Type B pancreatic cell (in vitro differentiated cells): ENCODE measurements around the gene ZSCAN5B. TPM values are rescaled to one million over a fixed set of nuclear protein-coding genes. Genes with fewer than 3 reads are reported as not detected.
"Not testable (repeated sequence)": the region's sequence is repeated elsewhere in the genome, so short reads cannot be mapped to it uniquely, and the experiment has no call there.

Experiments used
- DNase-seq: peaks from one replicate; pipeline ENCODE4 v3.0.0; 2021; ENCODE audit warnings: mixed read lengths; ENCODE audit not compliant: unreplicated experiment; ENCODE audit errors: extremely low spot score
- H3K27ac Mint-ChIP-seq: 2 replicates; pipeline ENCODE4 v1.8.0; 2021; ENCODE audit warnings: mild to moderate bottlenecking, mixed read lengths
- H3K27me3 Mint-ChIP-seq: 2 replicates; pipeline ENCODE4 v1.8.0; 2021; ENCODE audit warnings: mixed read lengths
- H3K36me3 Mint-ChIP-seq: 2 replicates; pipeline ENCODE4 v1.8.0; 2021; ENCODE audit warnings: mixed read lengths
- H3K4me1 Mint-ChIP-seq: one replicate; pipeline ENCODE4 v1.8.0; 2021; ENCODE audit warnings: mixed read lengths; ENCODE audit not compliant: unreplicated experiment
- H3K4me3 Mint-ChIP-seq: 2 replicates; pipeline ENCODE4 v1.8.0; 2021; ENCODE audit warnings: mild to moderate bottlenecking, mixed read lengths
- H3K9me3 Mint-ChIP-seq: 2 replicates; pipeline ENCODE4 v1.8.0; 2021; ENCODE audit warnings: mixed read lengths
- CTCF ChIP-seq: fragments of 200-600 bp; sonication (generic); conservative IDR thresholded peaks from 2 replicates; pipeline ENCODE4 v1.5.0; 2021; ENCODE audit warnings: antibody characterized with exemption, mild to moderate bottlenecking
- total RNA-seq: library from RNA; stranded (reverse); gene quantifications from 2 replicates; pipeline ENCODE4 v1.2.1, GENCODE V29; 2021; ENCODE audit warnings: low replicate concordance

ZSCAN5B gene
- total RNA-seq, 1 donor from 2014 or later = not detected

GRCh38 chr19:56189785-56190184, 7.8 kb downstream of the ZSCAN5B start:
- no peaks in the 10 kb centered on the region for H3K27me3 Mint-ChIP-seq
- DNase-seq = no peak
- no peak overlapping the region for H3K4me3 Mint-ChIP-seq
- TF ChIP-seq CTCF = peak; percentile 28
- no peaks in the 10 kb centered on the region for H3K9me3 Mint-ChIP-seq
- H3K27ac Mint-ChIP-seq = no peak overlapping the region
- no peaks in the 10 kb centered on the region for H3K4me1 Mint-ChIP-seq
- H3K36me3 Mint-ChIP-seq = no peaks in the 10 kb centered on the region

- Mint-ChIP-seq H3K4me1 (no peaks in the 10 kb centered on the region), H3K36me3 (no peaks in the 10 kb centered on the region), H3K9me3 (no peaks in the 10 kb centered on the region), H3K4me3 (no peak overlapping the region), H3K27ac (no peak overlapping the region), H3K27me3 (peaks cover 14% of the 10 kb centered on the region)
- no peak for TF ChIP-seq CTCF
- no peak for DNase-seq
Measured at GRCh38 chr19:56177564-56178243, 19.9 kb downstream of the ZSCAN5B start.

- no peaks in the 10 kb centered on the region for H3K4me1 Mint-ChIP-seq
- TF ChIP-seq CTCF = no peak
- H3K36me3 Mint-ChIP-seq = no peaks in the 10 kb centered on the region
- H3K27ac Mint-ChIP-seq = no peak overlapping the region
- H3K9me3 Mint-ChIP-seq = no peaks in the 10 kb centered on the region
- H3K27me3 Mint-ChIP-seq = peaks cover 16% of the 10 kb centered on the region
- H3K4me3 Mint-ChIP-seq = no peak overlapping the region
- no peak for DNase-seq
Measured at GRCh38 chr19:56176881-56177280, 20.7 kb downstream of the ZSCAN5B start.

GRCh38 chr19:56176310-56176709, 21.3 kb downstream of the ZSCAN5B start:
- not testable (repeated sequence) for H3K36me3 Mint-ChIP-seq, H3K4me1 Mint-ChIP-seq, H3K27ac Mint-ChIP-seq, H3K4me3 Mint-ChIP-seq, H3K9me3 Mint-ChIP-seq, DNase-seq
- peaks cover 17% of the 10 kb centered on the region for H3K27me3 Mint-ChIP-seq

GRCh38 chr19:56175861-56176307, 21.7 kb downstream of the ZSCAN5B start, which contains the start of gene GALP:
GALP (plus strand) TSS chr19:56176008; CDS start chr19:56177109, 1,101 bp downstream.
- H3K36me3 Mint-ChIP-seq, H3K9me3 Mint-ChIP-seq, H3K4me1 Mint-ChIP-seq, H3K4me3 Mint-ChIP-seq, DNase-seq, H3K27ac Mint-ChIP-seq: not testable (repeated sequence)
- H3K27me3 Mint-ChIP-seq = peaks cover 17% of the 10 kb centered on the region

- no peak overlapping the region for H3K4me3 Mint-ChIP-seq
Measured at GRCh38 chr19:56174550-56174949, 23.0 kb downstream of the ZSCAN5B start.

More at GRCh38 chr19:56174550-56174949, 23.0 kb downstream of the ZSCAN5B start:
- Mint-ChIP-seq H3K36me3 (no peaks in the 10 kb centered on the region), H3K9me3 (no peaks in the 10 kb centered on the region), H3K27ac (no peak overlapping the region), H3K4me1 (no peaks in the 10 kb centered on the region), H3K27me3 (peaks cover 23% of the 10 kb centered on the region)
- no peak for DNase-seq
- TF ChIP-seq CTCF = no peak
